Measurements from ENCODE around the gene DACT1.

DNA sequence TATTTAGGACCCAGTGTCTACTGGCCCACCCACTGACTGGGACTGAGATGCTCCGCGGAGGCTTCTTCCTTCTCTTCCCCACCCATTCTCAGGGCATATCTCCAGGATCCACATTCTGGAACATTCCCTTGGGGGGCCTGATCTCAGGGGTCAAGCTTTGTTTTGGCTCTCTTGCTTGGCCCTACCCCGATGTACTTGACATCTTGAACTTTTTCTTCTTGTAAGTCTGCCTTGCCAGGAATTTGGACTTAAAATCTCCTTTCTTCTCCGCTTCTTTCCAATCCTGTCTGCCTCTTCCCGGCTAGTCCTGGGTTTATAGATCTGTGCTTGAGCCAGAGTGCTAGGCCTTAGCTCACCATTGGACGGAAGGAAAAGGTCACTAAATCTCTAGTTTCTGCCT, 22.1 kb downstream of the DACT1 start:
- TF ChIP-seq POLR2A (IDR thresholded peaks at IDR 0.05; ENCODE audit: low read depth, low read length) (no peak), POLR2AphosphoS5 (IDR thresholded peaks at IDR 0.05; ENCODE audit: low read depth, low read length) (no peak), PAX5 (IDR thresholded peaks at IDR 0.05; ENCODE audit: insufficient read depth, low read length, severe bottlenecking) (no peak), TAF1 (IDR thresholded peaks at IDR 0.05; ENCODE audit: low read depth, low read length) (no peak)
